OCI-LY1 (cell line): ENCODE results near the gene EFNA2.

ENCODE experiments used
- H2AFZ ChIP-seq: fragments of 200-600 bp; sonication (generic), shearing (Covaris generic); 2 replicates; pipeline ENCODE4 v1.6.0; 2014; ENCODE audit warnings: antibody characterized with exemption, mild to moderate bottlenecking, low read length
- H3F3A ChIP-seq: fragments of 200-600 bp; sonication (generic), shearing (Covaris generic); 2 replicates; pipeline ENCODE4 v1.6.0; 2014; ENCODE audit warnings: mild to moderate bottlenecking, antibody characterized with exemption, low read length, moderate library complexity; ENCODE audit not compliant: insufficient read depth
- H3K27ac ChIP-seq: fragments of 200-600 bp; sonication (generic); 2 replicates; pipeline ENCODE4 v1.5.1; 2014; ENCODE audit warnings: low read length, mixed run types, mild to moderate bottlenecking, low read depth; ENCODE audit not compliant: poor library complexity, severe bottlenecking
- H3K27me3 ChIP-seq: fragments of 200-600 bp; sonication (generic); 2 replicates; pipeline ENCODE4 v1.6.0; 2014; ENCODE audit warnings: antibody characterized with exemption, mild to moderate bottlenecking, low read length, moderate library complexity; ENCODE audit not compliant: insufficient read depth
- H3K36me3 ChIP-seq: fragments of 200-600 bp; sonication (generic); 2 replicates; pipeline ENCODE4 v1.6.1; 2014; ENCODE audit warnings: mild to moderate bottlenecking, antibody characterized with exemption, low read length, moderate library complexity, mixed read lengths; ENCODE audit not compliant: insufficient read depth
- H3K4me1 ChIP-seq: fragments of 200-600 bp; sonication (generic); 2 replicates; pipeline ENCODE4 v1.5.1; 2014; ENCODE audit warnings: mild to moderate bottlenecking, low read length, moderate library complexity; ENCODE audit not compliant: insufficient read depth, severe bottlenecking
- H3K4me2 ChIP-seq: fragments of 200-600 bp; sonication (generic), shearing (Covaris generic); 2 replicates; pipeline ENCODE4 v1.6.1; 2014; ENCODE audit warnings: low read length
- H3K4me3 ChIP-seq: fragments of 200-600 bp; sonication (generic); 2 replicates; pipeline ENCODE4 v1.5.1; 2014; ENCODE audit warnings: low read length, low read depth, mild to moderate bottlenecking, mixed read lengths; ENCODE audit not compliant: poor library complexity, severe bottlenecking
- H3K79me2 ChIP-seq: fragments of 200-600 bp; shearing (Covaris generic); 2 replicates; pipeline ENCODE4 v1.6.1; 2016; ENCODE audit warnings: mixed run types, low read length, mixed read lengths; ENCODE audit not compliant: insufficient read depth
- H3K9ac ChIP-seq: fragments of 200-600 bp; sonication (generic), shearing (Covaris generic); 2 replicates; pipeline ENCODE4 v1.6.1; 2014; ENCODE audit warnings: mild to moderate bottlenecking, low read length, mixed read lengths
- H3K9me2 ChIP-seq: fragments of 200-600 bp; sonication (generic), shearing (Covaris generic); 2 replicates; pipeline ENCODE4 v1.6.1; 2014; ENCODE audit warnings: low read depth, mild to moderate bottlenecking, low read length, mixed read lengths
- H3K9me3 ChIP-seq: fragments of 200-600 bp; shearing (Covaris generic); 2 replicates; pipeline ENCODE4 v1.6.1; 2014; ENCODE audit warnings: low read length, mixed read lengths
- H4K20me1 ChIP-seq: fragments of 200-600 bp; sonication (generic), shearing (Covaris generic); 2 replicates; pipeline ENCODE4 v1.6.0; 2016; ENCODE audit warnings: mild to moderate bottlenecking, low read length; ENCODE audit not compliant: insufficient read depth
- CTCF ChIP-seq: fragments of 200-600 bp; sonication (generic), shearing (Covaris generic); IDR thresholded peaks from 2 replicates; pipeline ENCODE4 v1.5.1; 2017; ENCODE audit warnings: mild to moderate bottlenecking, antibody characterized with exemption, low read length, moderate library complexity, mixed read lengths
- EZH2 ChIP-seq: fragments of 200-600 bp; sonication (generic), shearing (Covaris generic); IDR thresholded peaks from 2 replicates; pipeline ENCODE4 v1.8.0; 2017; ENCODE audit warnings: borderline replicate concordance, mixed run types, mild to moderate bottlenecking, antibody characterized with exemption, low read length, moderate library complexity, mixed read lengths

The EFNA2 gene

DNA sequence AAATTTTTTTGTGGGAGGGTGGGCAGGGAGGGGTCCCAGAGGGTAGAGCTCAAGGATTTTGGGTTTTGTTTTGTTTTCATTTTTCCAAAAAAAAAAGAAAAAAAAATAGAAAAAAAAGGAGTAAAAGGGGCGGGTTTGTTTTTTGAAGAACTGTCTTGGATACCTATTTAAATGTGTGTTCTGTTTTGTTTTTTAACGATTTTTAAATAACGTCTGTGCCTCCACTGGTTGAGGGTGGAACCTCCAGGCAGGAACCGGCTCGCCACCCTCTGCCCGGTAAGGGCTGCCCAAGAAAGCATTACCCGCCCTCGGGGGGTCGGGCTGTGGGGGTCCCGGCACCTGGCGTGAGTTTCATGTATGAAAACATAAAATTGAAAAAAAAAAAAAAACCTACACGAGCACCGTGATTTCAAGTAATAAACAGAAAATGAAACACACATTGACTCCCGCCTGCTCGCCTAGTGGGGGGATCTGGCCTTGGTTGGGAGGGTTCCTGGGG lies 26.9 kb upstream of the EFNA2 start:
- TF ChIP-seq EZH2, result no peak
- TF ChIP-seq CTCF, result no peak
- Histone ChIP-seq H3K27ac (peak overlapping the region; percentile 97), H3K9me2 (no peaks in the 10 kb centered on the region), H2AFZ (no peak overlapping the region), H3K36me3 (peaks cover 42% of the 10 kb centered on the region), H3K4me3 (peak overlapping the region; percentile 73), H3K4me1 (peaks cover 58% of the 10 kb centered on the region), H3K27me3 (no peaks in the 10 kb centered on the region), H3F3A (peaks cover 5% of the 10 kb centered on the region; the same call in 1 of the 2 replicates), H3K4me2 (peak overlapping the region; percentile 86), H3K9ac (peak overlapping the region; percentile 77), H3K9me3 (no peaks in the 10 kb centered on the region), H4K20me1 (no peaks in the 10 kb centered on the region), H3K79me2 (no peaks in the 10 kb centered on the region)

DNA sequence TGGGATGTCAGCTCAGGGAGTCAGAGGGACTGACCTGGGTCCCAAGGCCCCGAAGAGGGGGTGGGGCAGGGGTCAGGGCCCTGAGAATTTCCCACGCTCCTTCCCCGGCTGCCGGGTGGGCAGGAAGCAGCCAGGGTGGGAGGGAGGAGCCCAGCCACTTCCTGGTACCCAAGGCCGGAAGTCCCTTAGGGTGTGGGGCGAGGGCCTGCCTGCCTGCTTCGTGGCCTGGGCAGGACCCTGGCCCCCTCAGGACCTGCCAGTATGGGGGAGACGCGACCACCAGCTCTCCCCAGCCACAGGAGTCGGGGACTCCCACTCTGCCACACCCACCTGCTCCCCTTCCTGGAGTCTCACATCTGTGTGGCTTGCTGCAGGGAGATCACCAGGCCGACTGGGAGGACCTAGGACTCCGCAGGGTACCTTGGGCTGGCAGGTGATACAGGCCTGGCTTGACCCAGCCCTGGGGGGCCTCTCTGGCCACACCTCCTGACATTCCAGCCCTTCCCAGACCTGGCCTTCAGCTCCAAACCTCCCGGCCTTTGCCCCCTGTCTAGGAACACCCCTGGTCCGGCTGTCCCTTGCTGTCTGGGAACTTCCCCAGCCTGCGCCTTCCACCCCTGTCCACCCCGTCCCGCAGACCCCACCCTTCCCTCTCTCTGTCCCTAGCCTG lies 26.3 kb upstream of the EFNA2 start:
- no peak for TF ChIP-seq EZH2
- TF ChIP-seq CTCF, result no peak
- peaks cover 5% of the 10 kb centered on the region; the same call in 1 of the 2 replicates for H3F3A ChIP-seq
- no peaks in the 10 kb centered on the region for H3K27me3 ChIP-seq
- peaks cover 59% of the 10 kb centered on the region for H3K4me1 ChIP-seq
- peak overlapping the region; percentile 73 for H3K4me3 ChIP-seq
- peaks cover 36% of the 10 kb centered on the region for H3K36me3 ChIP-seq
- no peaks in the 10 kb centered on the region for H4K20me1 ChIP-seq
- H3K9ac ChIP-seq, result peak overlapping the region; percentile 77
- H3K4me2 ChIP-seq, result peak overlapping the region; percentile 86
- no peak overlapping the region for H2AFZ ChIP-seq
- no peaks in the 10 kb centered on the region for H3K9me2 ChIP-seq
- no peaks in the 10 kb centered on the region for H3K9me3 ChIP-seq
- peak overlapping the region; percentile 97 for H3K27ac ChIP-seq
- H3K79me2 ChIP-seq, result no peaks in the 10 kb centered on the region

DNA sequence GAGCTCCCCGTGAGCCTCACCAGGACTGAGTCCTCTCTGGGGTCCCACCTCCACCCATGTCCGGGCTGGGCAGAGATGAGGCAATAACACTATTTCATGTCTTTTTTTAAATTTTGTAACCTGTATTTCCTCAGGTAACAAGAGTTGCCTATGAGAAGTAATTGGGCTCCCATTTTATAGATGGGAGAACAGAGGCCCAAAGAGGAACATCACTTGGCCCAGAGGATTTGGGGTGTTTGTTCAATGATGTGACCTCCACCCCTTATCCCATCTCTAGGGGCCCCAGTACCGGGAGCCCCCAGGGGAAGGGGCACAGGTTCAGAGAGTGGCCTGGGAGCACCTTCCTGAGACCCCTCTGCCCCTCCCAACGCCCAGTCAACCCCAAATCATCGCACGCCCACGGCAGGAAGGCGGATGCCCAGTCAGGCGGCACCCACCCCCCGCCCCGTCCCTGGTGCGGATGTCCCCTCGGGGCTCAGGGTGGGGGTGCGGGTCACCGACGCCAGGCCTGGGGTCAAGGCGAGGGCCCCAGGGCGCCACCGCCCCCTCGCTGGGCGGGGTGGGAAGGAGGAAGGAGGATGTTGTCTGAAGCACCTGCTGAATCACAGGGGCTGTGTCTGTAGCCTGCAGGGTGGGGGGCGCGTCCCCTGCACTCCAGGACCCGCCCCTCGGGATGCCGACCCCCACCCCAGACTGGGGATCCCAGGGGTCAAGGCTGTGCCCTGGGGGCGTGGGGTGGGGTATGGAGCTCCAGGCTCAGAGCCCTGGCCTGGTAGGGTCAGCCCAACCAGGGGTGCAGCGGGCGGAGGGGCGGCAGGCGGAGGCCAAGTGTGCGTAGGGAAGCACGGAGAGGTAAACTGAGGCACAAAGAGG lies 25.6 kb upstream of the EFNA2 start:
- H4K20me1 ChIP-seq, result no peaks in the 10 kb centered on the region
- H3K79me2 ChIP-seq, result no peaks in the 10 kb centered on the region
- H3K27me3 ChIP-seq, result no peaks in the 10 kb centered on the region
- no peak overlapping the region for H2AFZ ChIP-seq
- H3F3A ChIP-seq, result peaks cover 5% of the 10 kb centered on the region; the same call in 1 of the 2 replicates
- H3K9me3 ChIP-seq, result no peaks in the 10 kb centered on the region
- peak overlapping the region; percentile 73 for H3K4me3 ChIP-seq
- no peaks in the 10 kb centered on the region for H3K9me2 ChIP-seq
- H3K36me3 ChIP-seq, result peaks cover 28% of the 10 kb centered on the region
- peaks cover 67% of the 10 kb centered on the region for H3K4me1 ChIP-seq
- peak overlapping the region; percentile 97 for H3K27ac ChIP-seq
- peak overlapping the region; percentile 86 for H3K4me2 ChIP-seq
- TF ChIP-seq CTCF, result no peak
- no peak for TF ChIP-seq EZH2
- H3K9ac ChIP-seq, result peak overlapping the region; percentile 77
